HG02884 (cell line): ENCODE measurements around the gene IKZF1.

Experiments
- ATAC-seq: cut with Tn5 transposase; IDR thresholded peaks from one replicate; pipeline ENCODE4 v1.9.1; 2021; ENCODE audit warnings: mild to moderate bottlenecking, moderate library complexity; ENCODE audit not compliant: unreplicated experiment

Gene IKZF1

DNA sequence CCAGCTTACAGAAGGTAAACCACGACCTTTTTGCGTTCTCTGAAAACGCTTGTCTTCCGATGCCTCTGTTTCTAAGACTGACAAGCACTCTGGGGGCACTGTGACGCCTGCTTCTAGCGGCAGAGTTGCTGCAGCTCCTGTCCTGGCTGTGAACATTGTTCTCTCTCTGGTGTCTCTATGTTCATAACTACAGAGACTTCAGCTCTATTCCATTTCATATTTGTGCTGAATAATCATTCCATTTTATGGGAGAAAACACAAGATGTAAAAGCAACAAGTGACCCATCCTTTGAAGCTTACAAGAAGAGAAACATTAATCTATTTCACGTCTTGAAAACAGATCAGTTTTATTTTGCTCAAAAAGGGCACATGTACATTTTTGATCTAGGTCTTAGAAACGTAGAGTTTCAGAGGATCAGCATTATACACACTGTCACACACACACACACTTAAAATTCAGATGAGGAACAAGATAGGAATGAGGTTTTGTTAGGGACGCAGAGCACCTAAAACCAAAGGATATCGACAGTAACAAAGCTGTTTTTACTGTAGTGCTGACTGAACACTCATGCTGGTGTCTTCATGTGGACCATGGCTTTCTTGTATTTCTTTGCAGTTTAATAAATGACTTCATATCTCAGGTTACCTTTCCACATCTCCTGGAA is 3.0 kb downstream of the IKZF1 start:
- no peak for ATAC-seq

DNA sequence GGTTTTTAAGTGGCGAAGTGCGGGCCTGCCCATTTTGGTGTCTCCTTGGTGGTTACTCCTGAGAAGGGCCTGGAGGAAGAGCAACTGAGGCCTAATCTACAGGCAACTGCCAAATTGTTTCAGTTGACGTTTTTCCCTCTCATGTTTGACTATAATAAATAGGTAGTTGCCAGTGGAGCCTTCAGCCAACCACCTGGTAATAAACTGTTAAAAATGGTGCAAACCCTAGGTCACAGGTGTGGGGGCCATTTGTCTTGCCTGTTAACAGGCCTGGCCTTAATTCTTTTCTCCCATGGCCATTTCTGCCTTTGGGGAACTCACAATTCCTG is 3.7 kb downstream of the IKZF1 start:
- no peak for ATAC-seq

DNA sequence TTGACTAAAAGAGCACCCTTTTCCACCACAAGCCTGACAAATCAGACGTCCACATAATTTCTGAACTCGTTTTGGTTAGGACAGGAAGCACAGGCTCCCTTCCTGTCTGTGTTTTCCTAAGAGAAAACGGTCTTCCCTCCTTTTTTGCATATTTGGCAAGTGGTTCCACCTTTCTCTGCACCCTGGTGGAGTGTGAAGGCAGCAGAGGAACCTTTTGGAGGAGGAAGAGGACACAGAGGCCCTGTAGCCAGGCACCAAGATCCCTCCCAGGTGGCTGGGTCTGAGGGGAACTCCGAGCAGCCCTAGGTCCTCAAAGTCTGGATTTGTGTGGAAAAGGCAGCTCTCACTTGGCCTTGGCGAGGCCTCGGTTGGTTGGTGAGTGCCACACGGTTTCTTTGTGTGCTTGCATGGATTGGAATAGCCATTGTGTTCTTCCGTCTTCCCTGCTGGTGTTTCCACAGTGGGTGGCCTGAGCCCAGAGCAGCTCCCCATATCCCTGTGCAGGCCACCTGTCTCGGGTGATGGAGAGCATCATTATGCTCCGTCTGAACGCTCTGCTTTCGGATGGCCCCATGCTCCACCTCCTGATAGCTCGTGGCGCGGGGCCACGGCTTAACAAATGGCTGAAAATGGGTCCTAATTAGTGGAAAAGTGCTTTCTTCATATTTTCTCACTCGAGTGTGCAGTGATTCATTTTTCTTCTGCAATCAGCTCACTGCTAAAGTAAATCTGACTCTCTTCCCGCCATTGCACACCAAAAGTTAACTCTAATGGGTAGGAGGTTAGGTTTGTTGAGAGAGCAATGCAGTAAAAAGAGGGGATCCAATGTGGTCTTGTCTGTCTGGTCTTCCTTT is 4.2 kb downstream of the IKZF1 start:
- ATAC-seq = no peak

DNA sequence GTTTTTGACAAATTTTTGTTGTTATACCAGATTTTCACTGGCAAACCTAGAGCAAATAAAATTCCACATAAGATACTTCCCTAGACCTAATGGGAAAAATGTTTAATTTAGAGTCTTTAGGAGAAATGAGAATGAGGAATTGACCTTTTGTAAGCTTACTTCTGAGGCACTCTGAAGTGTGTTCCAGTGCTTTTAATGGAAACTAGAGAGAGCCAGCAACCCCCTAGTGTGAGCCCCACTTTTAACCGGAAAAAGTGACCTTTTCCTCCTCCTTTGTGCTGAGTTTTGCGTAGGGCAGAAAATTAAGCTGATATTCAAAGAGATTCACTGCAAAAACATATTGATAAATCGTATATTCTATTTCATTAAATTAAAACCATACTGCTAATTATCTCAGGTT is 5.2 kb downstream of the IKZF1 start:
- ATAC-seq = no peak

DNA sequence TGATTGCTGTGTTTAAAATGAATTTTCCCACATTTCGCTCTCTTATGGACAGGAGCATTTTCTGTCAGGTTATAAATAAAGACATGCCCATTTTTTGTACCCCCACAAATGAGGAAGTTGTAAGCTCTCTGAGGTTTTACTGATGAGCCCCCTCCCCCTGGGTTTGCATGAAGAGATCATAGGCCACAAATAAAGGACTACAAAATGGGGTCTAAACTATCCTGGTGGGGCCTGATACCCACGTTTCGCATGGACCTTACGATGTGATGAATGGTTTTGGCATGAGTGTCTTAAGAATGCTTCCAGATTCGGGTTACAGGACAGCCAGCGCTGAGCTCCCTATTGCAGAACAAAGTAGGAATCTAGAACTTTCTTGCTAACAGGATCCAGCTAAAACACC is 5.8 kb downstream of the IKZF1 start:
- no peak for ATAC-seq

DNA sequence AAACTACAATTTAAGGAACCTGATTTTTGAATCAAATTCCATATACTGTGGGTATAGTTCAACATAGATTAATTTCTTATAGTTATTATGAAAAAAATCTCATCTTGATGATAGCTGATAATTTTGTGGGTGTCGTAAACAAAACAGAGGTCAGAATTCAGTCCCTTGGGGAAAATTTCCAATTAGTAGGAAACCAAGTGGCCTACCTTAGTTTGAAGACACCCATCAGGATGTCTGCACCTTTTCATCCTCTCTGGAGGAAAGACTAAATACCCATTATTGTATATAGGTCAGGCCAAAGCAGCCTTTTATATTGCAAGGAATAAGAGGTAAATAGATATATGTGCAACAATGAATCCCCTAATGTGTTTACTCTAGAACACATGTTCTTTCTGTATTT is 6.4 kb downstream of the IKZF1 start:
- no peak for ATAC-seq

DNA sequence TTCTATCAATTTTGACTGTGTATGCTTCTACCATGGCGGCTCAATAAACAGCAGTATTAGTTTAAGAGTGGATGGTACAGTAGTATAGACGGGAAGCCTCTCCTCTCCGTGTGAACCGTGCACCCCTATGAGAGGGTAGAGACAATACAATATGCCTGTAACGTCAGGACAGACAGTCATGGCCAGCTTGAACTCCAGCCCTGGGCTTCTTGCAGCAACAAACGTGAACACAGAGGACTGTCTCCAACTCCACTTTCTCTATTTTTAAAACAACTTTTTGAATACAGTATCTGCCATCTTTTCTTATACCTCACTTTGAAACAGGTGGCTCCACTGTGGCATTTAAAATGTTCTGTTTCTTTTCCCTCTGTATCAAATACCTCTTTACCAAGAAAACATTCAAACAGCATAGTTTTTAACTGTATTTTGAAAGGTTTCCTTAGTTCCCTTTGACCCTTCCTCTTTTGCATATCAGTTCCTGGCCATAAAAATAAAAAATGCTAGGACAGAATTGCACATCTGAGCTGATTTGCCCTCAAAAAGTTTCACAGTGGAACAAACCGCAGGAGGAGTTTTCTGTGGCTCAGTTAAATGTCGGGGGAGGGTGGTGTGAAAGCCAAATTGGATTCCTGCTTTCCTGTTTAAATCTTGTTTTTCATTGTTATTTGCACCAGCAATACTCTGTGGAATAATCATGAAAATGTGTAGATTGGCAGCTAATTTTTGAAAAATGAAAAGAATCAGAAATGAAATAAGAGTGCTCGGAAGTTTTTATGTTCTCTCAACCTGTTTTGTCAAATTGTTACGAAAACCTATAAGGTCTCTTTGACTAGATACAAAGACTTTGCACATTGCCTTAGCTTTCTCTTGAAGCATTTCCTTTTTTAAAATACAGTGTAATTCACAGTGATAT is 8.0 kb downstream of the IKZF1 start:
- ATAC-seq = no peak

DNA sequence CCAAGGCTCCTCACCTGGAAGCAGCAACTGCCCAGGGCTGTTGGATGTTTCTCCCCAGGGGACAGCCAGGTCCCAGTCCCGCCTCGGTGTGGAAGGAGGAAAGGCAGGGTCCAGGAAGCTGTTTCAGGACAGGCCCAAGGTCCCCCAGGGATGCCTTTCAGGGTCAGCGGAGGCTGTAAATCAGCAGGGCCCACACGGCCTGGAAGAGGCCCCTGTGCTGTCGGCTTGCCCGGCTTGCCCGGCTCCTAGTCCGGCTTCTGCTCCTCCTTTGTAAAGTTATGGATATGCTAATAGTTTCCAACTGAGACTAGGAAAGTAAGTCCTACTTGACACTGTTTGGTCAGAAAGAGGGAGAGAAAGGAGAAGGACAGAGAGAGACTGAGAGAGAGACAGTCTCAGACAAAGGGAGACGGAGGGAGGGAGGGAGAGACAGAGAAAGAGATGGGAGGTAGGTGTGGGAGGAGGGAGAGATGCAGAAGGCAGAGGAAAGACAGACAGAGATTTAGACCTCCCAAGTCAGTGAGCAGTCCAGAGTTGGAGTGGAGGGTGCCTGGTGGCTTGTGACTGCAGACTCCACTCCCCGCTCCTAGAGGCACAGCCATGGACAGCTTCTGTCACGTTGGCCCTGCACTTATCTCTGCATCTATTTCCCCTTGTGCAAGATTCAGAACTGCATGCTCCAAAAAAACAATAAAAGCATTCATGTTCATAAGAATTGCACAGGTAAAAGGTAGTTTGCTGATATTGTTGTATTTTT is 10.5 kb downstream of the IKZF1 start:
- no peak for ATAC-seq

DNA sequence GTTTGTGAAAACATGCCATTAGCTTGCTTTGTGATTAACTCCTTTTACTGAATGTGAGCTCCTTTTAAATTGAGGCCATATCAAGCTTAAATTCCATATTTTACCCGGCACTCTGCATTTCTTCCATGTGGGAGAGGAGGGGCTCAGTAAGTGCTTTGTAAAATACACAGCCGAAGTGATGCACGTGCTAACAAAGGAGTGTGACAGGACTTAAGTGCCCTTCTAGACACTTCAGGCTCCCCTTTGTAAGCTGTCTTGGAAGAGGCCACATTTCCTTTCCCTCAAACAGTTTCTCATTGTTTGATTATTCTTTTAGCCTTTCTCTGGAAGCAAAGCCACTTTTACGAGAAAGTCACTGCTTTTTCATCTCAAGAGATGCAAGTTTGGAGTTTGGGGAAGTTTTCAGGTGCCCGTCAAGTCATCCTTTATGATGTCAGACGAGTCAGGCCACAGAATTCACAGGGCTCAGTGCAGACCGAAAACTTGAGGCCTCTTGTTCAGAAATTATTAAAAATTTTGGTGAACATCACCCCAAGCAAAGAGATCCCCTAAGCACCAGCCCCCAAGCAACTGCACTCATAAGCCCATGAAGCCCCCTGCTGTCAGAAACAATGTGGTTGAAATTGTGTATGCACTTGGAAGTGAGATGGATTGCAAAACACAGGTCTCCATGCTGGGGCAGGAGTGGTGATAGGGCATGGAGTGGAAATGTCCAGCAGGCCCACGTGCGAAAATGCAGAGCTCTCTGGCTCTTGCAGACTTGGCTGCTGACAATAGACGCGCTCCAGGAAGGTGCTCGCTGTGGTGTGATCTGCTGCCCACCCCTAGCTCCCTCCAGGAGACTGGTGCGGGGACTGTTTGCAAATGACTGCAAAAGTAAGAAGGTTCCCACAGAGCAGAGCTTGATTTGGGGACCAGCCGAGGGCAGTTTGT is 11.5 kb downstream of the IKZF1 start:
- ATAC-seq = no peak

DNA sequence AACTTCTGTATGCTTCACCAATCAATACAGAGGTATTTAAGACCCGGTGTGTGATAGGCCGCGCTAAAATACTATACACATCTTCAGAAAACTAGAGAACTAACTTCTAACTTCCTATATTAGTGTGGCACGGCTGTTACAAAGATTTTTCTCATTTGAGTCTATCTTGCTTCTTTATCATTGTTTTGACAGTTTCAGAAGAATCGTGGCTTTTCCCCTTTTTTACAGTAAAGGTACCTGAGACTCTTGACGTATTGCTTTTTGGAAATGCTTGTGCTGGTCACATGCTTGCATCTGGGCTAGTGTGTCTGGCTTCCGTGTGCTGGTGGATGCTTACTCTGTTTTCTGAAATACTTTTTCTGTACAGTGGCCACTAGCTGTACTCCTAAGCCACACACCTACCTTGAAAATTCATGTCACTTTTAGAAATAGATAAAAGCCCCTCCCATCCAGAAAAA is 12.7 kb downstream of the IKZF1 start:
- peak; percentile 71 for ATAC-seq

DNA sequence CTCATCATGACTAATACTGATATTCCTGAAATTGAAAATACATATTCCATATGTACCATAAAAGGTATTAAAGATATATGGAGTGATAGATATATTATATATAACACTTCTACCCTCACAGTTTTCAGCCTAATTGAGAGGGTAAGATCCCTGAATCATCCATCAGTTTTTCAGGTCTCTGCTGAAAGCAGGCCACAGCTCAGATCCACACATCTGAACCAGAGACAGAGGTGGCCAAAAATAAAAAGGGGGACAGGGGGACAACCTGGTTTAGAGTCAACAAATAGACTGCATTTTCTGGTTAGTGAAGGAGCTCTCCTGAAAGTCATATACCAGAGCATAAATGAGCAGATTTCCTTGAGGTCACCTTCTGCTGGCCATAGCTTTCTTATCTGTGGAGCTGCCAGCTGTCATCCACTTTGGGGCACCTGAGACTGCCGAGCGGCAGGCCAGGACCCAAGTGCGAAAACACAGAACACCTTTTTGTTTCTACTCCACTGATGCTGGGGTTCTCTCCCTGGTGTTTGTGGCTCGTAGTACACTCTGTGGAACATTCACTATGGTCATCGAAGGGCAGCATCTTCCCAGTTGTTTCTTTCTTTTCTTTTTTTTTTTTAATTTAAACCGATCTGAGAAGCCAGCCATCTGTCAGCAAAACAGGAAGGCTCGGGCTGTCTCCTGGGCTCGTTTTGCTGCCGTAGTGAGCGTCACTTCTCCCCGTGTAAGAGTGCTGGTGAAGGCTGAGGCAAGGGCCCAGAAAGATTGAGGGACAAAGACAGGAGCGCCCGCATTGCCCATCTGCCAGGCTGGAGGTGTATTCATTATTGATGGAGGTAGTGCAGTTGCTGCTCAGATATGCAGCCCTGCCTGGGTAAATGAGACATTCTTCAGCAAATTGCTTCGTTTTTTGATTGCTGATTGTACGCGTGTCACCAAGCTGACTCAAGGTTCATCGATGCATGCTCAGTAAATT is 13.5 kb downstream of the IKZF1 start:
- ATAC-seq = no peak

DNA sequence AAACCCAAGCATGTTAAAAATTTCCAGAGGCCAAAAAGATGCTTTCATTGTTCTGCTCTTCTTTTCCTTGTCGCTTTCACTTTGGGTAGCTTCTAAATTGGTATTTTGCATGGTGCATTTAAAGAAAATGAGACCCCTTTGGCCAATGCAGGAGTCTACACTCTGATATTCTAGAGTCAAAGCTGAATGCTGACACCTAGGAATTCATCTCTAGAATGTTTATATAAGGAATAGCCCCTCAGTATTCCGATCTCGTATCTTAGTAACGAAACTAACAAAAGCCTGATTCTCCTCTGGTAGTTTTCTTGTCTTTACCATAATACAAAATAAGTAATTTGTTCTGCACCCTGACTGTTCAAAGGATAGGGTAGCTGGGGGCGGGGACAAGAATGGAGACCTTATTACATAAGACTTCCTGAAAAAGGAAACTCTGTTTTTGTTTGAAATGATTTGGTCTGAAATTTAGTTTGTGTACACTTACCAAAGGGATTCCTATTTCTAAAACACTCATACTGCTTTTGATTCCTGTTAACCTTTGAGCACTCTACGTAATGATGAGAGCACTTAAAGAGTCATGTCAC is 17.1 kb downstream of the IKZF1 start:
- ATAC-seq = no peak

DNA sequence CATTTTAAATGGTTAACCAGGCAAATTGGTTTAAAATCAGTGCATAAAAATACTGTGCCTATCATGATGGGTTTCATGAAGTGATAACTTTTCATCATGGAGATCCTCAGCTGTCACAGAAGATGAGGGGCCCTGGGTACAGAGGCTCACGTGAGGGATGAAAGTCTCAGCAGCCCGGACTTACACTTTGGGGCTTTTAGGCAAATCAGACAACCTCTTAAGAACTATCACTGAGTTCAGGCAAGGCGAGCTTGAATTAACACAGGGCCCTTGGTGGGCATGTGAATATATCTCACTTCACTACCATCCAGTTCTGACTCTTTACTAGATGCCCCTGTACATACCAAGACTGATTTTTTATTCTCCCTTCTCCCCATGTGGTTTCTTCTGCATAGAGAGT is 19.6 kb downstream of the IKZF1 start:
- no peak for ATAC-seq

DNA sequence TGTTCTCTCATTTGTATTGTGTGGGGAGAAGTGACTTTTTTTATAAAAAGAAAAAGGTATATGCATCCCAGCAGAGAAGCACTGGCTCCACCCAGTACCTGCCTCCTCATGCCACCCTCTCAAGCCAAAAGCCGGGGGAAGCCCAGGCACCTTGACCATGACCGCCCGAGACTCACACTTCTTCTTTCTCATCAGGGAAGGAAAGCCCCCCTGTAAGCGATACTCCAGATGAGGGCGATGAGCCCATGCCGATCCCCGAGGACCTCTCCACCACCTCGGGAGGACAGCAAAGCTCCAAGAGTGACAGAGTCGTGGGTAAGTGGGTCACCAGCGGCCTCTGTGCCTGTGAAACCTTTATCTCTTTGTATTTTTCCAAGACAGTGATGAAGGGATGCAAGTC is 22.9 kb downstream of the IKZF1 start:
- peak; percentile 37 for ATAC-seq

DNA sequence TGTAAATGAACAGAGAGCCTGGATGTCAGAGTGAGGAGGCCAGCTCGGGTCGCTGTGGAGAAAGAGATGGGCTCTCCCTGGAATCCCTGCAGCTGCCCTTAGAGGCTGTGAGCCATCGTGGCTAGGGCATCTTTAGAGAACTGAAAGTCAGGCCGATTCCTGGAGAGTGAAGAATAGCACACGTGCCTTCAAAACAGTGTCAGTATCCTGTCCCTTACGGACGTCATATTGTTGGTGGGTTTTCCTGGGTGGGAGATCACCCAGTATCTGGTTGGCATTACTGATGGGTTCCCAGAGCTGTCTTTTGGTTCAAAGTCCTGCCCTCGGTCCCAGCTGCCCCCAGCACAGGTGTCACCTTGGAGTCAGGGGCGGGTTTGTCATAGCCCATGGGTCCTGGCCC is 25.3 kb downstream of the IKZF1 start:
- ATAC-seq = no peak

DNA sequence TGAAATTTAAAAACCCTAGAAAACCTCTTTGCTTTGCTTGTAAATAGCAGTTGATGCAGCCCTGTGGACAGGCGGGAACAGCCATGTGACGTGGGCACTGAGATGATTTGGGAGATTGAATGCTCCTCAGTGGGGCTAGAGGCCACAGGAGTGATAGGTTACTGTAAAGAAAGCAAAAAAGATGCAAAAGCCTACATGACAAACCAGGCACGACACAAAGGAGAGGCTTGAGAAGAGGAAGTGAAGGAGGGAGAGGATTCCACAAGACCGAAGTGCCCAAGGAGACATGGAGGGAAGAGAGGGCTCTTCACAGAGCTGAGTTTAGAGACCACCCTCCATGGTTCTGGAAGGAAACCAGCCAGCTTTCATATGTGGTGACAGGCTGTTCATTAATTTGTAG is 25.7 kb downstream of the IKZF1 start:
- ATAC-seq = no peak

DNA sequence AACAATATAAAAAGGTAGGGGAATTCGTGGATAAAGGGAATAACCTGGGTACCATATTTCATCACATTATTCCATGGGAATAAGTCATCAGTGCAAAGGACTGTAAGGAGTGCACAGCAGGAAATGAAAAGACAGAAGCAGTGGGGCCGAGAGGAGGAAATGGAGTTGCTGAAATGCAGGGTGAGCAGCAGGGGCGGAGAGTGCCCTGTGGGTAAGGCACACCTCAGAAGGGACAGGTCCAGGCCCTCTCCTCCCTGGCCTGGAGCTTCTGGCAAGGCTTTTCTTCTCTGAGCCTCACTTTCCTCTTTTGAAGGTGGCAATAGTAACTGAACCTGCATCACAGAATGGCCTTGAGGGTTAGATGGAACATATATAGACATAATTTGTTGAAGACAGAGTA is 26.2 kb downstream of the IKZF1 start:
- no peak for ATAC-seq

DNA sequence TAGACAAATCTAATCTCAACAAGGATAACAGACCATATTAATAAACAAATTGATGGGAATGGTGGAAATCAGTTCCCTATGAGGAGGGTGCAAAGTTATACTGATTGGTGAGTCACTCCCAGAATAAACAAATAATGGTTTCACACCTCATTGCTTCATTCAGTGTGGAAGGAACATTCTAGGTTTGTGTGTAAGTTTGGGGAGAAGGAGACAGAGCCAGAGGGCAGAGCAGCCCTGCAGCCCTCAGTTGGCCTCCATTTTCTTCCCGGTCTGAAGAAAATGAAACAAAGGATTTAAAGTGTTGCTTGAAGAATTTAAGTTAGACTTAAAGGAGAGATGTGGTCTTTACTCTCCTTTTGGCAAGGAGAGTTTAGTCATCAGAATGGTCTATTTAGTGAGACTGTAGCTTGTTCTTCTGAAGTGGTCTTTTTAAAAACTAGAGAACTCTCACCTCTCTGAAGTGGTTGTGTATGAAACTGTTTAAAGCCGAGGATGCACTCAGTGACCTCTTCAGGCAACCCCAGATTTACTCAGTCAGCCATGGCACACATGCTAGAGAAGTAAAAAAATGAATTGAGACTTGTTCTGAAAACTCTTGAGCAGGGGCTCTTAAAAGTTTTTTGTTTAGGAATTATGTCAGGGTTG is 27.2 kb downstream of the IKZF1 start:
- ATAC-seq = peak; percentile 64
